CD4-positive, alpha-beta T cell treated with Interleukin-17A for 1 hour (primary cell): ENCODE results near the gene SPNS2.

ENCODE experiments used
- DNase-seq: peaks from one replicate; pipeline ENCODE4 v3.0.0-alpha.2; 2020

SPNS2 gene

GRCh38 chr17:4480929-4481898, 17.5 kb upstream of the SPNS2 start:
- DNase-seq, result peak; percentile 55

GRCh38 chr17:4482338-4483011, 16.2 kb upstream of the SPNS2 start:
- no peak for DNase-seq

GRCh38 chr17:4483012-4483840, 15.5 kb upstream of the SPNS2 start:
- no peak for DNase-seq

- peak; percentile 48 for DNase-seq
Observed at GRCh38 chr17:4485676-4486646, 12.7 kb upstream of the SPNS2 start.

GRCh38 chr17:4487296-4487695, 11.4 kb upstream of the SPNS2 start:
- DNase-seq, result no peak

- no peak for DNase-seq
Observed at GRCh38 chr17:4487820-4488716, 10.6 kb upstream of the SPNS2 start.

GRCh38 chr17:4488989-4489595, 9.6 kb upstream of the SPNS2 start:
- DNase-seq, result no peak

GRCh38 chr17:4490109-4490591, 8.5 kb upstream of the SPNS2 start:
- no peak for DNase-seq

- no peak for DNase-seq
Observed at GRCh38 chr17:4490637-4491061, 8.0 kb upstream of the SPNS2 start.

GRCh38 chr17:4492721-4493561, 5.7 kb upstream of the SPNS2 start:
- DNase-seq, result peak; percentile 23

- no peak for DNase-seq
Observed at GRCh38 chr17:4497101-4497824, 1.4 kb upstream of the SPNS2 start.

- DNase-seq, result peak; percentile 43
Observed at GRCh38 chr17:4499431-4500190, 930 bp downstream of the SPNS2 start.

GRCh38 chr17:4500191-4500571, 1.5 kb downstream of the SPNS2 start:
- DNase-seq, result no peak

GRCh38 chr17:4501295-4501949, 2.7 kb downstream of the SPNS2 start:
- no peak for DNase-seq

GRCh38 chr17:4502466-4503154, 3.9 kb downstream of the SPNS2 start:
- no peak for DNase-seq

- DNase-seq, result no peak
Observed at GRCh38 chr17:4503283-4504025, 4.8 kb downstream of the SPNS2 start.
